ENCODE measurements around the gene FOXP1.

FOXP1 gene

GRCh38 chr3:71504250-71505036, 79.1 kb downstream of the FOXP1 start:
- no peak overlapping the region for H3K27ac ChIP-seq
- no peak for TF ChIP-seq CTCF (conservative IDR thresholded peaks at IDR 0.05)

DNA sequence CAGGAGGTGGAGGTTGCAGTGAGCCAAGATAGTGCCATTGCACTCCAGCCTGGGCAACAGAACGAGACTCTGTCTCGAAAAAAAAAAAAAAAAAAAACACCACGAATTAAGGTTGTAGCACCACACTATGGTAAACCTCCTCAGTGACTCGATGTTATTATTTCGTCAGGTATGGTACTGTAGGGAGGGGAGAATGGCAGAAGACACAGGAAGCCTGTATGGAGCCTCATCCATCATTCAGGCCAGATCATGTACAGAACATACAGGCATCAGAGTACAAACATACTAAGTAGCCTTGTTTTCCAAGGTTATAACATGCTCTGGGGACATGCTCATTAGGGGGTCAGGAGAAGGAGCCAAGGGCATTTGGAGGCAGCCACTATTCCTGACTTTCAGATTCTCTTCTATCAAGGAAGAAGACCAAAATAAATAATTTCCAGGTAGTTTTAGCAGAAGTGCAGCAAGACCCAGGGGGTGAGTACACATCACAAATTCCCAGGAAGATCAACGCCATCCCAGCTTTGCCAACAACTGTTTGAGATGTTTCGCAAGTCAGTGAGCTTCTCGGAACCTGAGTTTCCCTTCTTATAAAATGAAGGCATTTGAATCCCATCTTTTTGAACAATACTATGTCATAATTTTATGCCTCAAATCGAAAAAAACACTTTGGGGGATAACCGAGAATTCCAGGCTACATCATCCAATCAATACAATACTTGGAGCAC, 79.8 kb downstream of the FOXP1 start:
- no peak overlapping the region for H3K27ac ChIP-seq
- TF ChIP-seq CTCF (conservative IDR thresholded peaks at IDR 0.05), result no peak

GRCh38 chr3:71502066-71502625, 81.4 kb downstream of the FOXP1 start:
- H3K27ac ChIP-seq, result no peak overlapping the region
- TF ChIP-seq CTCF (conservative IDR thresholded peaks at IDR 0.05), result no peak

GRCh38 chr3:71500696-71501095, 82.8 kb downstream of the FOXP1 start:
- H3K27ac ChIP-seq, result no peak overlapping the region

DNA sequence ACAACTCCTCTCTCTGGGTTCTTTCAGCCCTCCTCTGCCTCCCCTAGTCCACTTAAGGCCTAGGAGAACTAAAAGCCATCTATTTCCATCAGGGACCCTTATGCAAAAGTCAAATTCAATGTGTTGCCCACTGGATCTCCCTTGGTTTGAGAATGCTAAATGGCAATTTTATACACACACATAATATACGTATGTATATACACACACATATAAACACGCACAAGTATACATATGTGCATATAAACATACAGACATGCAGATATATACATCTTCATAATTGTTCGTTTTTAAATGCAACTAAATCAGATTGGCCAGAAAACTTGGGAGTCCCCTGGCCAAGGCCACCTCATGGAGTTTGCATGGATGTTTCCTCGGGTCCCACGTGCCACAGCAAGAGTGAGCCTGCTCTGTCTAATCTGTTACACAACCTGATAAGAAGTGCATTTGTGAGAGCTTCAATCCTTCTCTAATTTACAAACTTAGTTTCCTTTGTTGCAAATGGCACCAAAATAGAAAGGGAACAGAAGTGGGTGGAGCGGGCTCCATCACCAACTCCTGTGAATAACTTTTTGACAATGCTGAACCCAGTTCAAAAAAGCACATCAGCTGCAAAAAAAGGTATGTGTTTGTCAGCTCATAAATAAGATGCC, 84.2 kb downstream of the FOXP1 start:
- H3K27ac ChIP-seq, result no peak overlapping the region
- TF ChIP-seq CTCF (conservative IDR thresholded peaks at IDR 0.05), result no peak

More at GRCh38 chr3:71500696-71501095, 82.8 kb downstream of the FOXP1 start:
- no peak for TF ChIP-seq CTCF (conservative IDR thresholded peaks at IDR 0.05)

GRCh38 chr3:71498543-71498942, 85.0 kb downstream of the FOXP1 start:
- no peak overlapping the region for H3K27ac ChIP-seq
- TF ChIP-seq CTCF (conservative IDR thresholded peaks at IDR 0.05), result no peak

DNA sequence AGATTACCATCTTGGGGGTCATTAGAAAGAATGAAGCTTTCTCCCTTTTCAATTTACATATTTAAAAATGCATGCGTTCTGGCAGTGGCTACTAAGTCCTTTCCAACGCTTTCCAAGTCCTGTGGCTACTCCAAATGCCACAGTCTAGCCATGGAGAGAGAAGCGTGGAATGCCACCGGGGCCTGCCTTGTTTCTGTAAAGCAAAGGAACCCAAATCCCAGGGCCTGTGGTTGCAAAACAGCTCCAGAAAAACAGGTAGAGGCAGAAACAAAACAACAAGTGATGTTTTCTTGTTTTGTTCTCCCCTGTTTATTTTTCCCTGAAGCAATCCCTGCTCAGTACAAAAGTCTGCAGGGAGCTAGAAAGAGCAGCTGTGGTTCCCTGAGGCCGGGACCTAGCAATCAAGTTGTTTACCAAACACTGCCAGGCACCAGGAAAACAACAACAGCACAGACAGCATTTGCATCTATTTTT, 85.5 kb downstream of the FOXP1 start:
- TF ChIP-seq CTCF (conservative IDR thresholded peaks at IDR 0.05), result no peak
- no peak overlapping the region for H3K27ac ChIP-seq

Measured in VCaP (cell line).